ENCODE data around the gene NGRN.

DNA sequence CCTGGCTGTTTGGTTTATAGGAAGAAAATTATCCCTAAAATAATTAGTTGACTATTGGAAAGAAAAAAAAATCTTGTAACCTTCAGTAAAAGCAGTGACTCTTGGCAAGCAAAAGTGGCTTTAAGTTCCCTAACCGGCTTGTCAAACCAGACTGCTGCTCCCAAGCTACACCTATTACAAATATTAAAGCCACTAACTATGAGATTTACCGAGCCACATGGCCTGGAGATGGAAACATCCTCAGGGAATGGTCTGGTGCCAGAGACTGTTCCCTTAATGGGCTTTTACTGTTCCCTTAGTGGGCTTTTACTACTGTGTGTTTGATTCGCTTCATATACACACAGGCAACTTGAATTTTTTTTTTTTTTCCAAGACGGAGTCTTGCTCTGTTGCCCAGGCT, 50.7 kb downstream of the NGRN start:
- TF ChIP-seq EZH2phosphoT487 (IDR thresholded peaks at IDR 0.05; ENCODE audit: insufficient read depth, low read depth) = no peak
- TF ChIP-seq EZH2 (IDR thresholded peaks at IDR 0.05; ENCODE audit: insufficient read depth, poor library complexity, severe bottlenecking) = no peak
